GM19455 (cell line): ENCODE measurements around the gene ITGB4.
"Not testable (repeated sequence)": the region's sequence is repeated elsewhere in the genome, so short reads cannot be mapped to it uniquely, and the experiment has no call there.

ENCODE experiments used
- ATAC-seq: cut with Tn5 transposase; IDR thresholded peaks from one replicate; pipeline ENCODE4 v1.9.1; 2021; ENCODE audit not compliant: unreplicated experiment

Gene ITGB4

DNA sequence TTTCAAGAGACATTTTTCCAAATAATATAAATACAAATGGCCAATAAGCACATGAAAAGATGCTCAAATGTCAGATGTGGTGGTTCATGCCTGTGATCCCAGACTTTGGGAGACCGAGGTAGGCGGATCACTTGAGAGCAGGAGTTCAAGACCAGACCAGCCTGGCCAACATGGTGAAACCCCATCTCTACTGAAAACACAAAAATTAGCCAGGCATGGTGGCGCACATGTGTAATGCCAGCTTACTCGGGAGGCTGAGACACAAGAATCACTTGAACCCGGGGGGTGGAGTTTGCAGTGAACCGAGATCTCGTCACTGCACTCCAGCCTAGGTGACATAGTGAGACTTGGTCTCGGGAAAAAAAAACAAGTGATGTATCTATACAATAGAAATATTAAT lies 46.6 kb downstream of the ITGB4 start:
- ATAC-seq, result no peak

DNA sequence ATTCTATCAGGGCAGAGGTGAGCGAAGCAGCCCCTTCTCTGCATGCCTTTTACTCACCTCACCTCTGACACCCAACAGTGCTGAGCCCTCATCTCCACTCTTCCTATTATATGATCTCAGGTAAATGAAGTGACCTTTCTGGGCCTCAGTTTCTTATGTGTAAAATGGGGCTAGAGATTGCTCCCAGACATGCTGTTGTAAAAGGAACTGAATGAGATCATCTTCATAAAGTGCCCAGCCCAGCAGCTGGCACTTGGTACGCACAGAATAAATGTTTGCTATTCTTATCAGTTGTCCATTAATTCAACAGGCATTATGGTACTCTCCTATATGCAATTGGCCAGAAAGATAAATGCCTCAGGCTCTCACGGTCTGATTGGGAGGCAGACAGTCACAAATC lies 48.3 kb downstream of the ITGB4 start:
- no peak for ATAC-seq

DNA sequence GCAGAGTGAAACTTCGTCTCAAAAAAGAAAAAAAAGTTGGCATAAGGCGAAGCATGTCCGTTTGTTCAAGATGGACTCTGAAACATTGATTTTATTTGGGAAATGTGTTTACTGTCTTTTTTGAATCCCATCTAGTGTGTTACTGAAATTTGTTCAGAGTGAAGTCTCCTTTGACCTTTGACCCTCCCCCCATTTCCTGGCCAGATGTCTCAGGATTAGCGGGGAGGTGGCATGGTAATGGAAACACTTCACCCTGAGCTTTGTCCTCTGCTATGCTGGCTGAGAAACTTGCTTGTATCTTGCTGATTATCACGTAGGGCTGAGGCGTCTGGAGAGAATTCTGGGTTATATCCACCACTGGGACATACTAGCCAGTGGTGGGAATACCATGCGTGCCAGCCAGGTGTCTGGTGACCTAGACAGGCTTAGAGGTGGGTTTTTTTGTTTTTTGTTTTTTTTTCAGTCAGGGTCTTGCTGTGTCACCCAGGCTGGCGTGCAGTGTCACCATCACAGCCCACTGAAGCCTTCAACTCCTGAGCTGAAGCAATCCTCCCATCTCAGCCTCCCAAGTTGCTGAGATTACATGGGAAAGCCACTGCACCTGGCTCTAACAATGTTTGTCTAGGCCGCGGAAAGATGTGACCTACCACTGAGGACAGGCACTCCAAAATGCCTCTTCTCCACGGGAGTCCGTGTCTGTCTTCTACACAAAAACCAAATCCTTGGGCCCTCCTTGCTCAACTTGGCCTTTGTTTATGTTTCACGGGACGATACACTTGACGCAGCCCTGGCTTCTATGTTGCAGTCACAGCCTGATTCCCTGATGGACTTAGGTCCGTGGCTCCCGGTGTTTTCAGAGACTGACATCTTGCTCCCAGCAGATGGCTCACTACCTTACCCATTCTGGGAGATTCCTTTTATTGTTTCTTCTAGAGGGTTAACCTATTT lies 50.3 kb downstream of the ITGB4 start:
- no peak for ATAC-seq

DNA sequence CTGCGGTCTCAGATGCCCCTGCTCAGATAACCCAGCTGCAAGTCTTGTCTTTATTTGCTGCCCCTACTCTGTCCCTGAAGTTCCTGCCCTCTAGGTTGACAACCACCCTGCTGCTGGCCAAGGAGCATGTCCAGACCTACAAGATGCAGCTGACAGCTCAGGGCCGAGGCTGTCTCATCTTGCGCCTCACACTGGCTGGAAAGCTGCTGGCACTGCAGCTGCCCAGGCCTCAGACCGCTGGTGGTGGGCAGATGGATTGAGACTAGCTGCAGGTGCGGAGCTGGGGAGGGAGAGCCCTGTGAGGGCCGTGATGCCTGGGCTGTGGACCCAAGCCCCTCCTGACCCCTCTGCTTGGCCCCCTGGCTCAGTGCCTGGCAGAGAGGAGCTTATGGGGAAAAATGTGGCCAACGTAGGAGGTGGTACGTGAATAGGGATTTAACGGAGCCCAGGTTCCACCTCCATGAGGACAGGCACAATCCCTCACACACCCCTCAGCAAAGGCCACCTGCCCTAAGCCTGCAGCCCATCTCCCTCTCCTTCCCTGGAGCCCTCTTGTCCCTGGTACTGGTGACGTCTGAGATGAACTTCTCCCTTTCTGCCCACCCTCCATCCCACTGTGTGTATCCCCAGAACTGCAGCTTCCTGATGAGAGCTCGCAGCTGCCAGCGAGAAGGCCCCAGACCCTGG lies 52.0 kb downstream of the ITGB4 start:
- no peak for ATAC-seq

DNA sequence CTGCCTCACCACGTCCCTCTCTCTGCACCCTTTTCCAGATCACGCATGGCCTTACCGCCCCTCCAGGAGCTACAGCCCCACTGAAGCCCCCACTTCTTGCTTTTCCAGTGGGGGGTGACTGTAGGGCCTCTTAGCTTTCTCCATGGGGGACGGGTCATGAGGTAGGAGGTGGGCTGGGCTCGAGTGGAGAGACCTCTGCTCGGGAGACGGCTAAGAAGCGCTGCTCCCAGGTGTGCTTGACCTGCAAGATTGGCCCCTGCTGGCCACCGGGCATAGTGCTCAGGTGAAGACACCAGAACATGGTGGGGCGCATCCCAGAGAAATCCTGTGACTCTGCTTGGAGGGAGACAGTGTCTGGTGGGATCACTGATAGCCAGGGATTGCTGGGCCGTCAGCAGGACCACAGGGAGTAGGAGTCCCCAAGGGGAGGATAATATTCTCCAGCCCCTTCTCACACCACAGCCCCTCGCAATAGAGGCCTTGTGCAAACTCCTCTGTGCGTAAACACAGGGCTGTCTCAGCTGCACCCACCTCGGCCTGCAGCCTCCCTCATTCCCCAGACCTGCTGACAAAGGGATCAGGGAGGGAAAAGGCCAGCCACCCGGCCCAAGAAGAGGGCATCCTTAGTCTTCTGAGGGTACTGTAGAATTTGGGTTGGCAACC lies 52.7 kb downstream of the ITGB4 start:
- no peak for ATAC-seq

DNA sequence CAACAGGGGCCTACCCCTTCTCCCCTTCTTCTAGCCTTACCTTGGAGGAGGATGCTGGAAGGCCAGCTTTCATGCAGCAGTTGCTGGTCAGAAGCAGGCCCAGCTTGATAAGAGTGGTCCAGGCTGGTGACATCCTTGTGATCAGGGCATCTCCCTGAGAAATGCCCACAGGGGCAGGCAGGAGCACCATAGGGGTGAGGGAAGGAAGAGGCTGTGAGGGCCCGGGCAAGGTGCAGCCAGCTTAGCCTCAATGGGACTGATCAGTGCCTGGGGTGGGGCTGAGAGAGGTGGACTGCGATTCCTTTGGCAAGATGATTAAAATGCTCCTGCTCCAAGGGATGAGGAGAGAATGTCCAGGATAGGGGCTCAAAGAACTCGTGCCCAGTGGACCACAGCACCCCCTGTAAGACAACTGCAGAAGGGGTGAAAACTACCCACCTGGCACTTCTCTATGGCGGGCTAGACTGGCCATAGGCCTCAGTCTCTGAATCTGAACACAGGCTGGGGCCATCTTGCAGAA lies 53.3 kb downstream of the ITGB4 start:
- no peak for ATAC-seq

DNA sequence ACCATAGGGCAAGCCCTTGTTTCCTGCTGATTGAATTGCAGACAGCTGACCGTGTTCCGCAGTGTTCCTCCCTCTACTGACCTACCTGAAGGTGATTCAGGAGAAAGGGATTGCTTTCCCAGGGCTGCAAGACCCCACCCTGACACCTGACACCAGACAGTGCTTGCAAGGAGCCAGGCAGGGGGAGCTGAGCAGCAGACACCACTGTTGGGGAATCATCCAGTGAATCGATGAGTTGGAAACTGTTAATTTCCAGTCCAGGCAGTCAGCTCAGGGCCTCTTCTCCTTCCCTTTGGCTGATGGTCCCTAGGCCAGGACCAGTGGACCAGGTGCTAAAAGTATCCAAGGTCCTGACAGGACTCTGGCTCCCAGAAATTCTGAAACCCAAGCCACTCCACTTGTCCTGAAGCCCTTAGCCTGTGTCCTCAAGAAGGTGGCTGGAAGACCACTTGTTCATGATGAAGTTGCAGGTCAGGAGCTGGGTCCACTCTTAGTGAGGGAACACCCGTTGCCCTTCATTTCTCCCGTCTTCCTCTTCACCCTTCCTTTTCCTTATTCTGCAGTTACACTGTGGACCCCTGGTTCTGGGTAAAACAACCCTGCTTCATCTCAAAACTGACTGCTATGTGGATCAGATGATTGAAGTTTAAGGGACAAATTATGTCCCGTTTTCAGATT lies 53.9 kb downstream of the ITGB4 start:
- ATAC-seq, result no peak

DNA sequence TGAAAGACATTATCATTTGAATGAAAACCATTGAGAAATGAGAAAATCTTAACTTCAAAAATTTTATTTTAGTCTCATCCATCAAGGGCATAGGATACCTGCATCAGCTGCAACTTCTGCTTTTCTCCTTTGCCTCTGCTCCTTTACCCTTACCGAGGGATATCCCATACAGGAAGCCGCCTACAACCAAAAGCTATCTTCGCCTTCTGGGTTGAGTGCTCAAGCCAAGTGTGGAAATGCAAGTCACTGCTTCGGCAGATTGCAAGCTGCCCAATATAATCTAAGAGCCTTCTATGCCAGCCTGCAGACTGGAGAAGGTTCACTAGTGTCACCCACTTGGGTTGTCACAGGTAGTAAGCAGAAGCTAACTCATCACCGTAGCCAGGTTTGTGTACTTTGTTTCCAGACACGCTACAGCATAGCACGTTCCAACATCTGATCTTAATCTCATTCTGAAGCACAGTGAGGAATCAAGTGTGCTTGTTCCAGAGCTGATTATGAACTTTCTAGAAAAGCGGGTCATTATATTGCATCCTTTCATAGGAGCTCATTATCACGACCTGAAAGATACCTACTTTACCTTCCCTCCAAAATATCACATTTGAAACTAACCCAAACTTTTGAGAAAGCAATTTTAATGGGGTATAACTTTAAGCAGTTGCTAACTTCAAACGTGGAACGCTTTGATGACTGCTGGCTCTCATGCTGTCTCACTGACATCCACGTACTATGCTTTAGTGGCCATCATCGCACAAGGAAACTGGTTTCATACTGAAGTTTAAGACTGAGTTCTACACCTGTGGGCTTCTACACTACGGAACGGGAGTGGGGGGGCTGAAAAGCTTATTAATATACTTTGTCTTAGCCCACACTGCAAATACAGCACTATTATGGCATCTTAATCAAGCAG lies 55.4 kb downstream of the ITGB4 start:
- no peak for ATAC-seq

DNA sequence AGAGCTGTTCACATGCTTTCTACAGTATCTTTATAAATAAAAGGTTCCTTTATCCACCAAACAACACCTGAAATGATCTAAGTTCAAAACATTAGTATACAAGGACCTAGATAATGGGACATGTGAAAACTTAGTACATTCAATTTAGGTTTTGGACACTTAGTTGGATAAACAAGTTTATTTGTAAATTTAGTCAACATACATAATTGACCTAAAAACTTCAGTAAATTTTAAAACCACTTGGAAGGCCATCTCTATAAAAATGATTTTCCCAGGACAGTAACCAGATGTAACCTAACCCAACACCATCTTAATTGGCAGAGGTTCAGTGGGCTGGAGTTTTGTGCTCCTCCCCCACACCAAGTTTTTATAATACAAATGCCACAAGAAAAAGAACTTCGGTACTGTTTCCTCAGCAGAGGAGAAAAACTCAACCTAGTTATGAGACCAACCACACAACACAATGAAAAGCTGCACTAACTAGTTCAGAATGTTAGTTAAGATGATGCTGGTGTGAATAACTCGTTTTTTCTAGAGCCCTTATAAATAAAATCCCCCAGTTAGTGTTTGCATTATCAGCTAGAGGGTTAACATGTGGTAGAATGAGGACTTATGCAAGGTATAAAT lies 56.1 kb downstream of the ITGB4 start:
- ATAC-seq, result no peak

DNA sequence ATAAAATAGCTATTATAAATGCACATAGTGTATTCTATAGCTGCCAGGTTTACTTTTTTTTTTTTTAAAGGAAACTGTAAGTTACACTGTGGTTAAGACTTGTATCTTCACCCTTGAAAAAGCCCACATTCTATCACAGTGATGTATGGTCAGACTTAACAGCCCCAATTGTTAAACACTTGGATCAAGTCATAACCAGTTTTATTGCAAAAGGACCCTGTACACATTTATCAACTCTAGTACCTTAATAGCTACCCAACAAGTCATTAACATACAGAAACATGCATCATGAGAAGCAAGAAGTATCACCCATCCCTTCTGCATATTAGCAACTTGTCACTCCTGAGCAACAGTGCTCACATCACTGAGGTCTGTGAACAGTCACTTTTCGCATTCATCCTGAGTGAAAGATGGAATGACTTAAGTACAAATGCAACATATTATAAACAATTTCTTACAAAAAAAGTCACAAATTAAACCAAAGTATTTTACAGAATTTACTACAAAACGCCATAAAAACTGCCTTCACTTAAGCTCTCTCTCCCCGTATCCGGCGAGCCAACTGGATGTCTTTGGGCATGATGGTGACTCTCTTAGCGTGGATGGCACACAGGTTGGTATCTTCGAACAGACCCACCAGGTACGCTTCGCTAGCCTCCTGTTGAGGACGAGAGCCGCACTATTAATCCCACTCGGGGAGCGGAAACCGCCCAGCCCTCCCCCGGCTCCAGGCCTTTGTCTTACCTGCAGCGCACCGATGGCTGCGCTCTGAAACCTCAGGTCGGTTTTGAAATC lies 57.0 kb downstream of the ITGB4 start:
- ATAC-seq, result not testable (repeated sequence)

DNA sequence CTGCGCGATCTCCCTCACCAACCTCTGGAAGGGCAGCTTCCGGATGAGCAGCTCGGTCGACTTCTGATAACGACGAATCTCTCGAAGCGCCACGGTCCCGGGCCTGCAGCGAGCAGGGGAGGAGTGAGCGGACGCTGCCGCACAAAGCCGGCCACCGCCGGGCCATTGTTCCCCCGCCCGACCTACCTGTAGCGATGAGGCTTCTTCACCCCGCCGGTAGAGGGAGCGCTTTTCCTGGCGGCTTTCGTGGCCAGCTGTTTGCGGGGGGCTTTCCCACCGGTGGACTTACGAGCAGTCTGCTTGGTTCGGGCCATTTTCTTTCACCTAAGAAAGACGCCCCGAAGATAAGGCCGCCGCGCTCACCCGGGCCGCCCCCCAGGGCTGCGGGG lies 57.6 kb downstream of the ITGB4 start:
- peak; percentile 8 for ATAC-seq

DNA sequence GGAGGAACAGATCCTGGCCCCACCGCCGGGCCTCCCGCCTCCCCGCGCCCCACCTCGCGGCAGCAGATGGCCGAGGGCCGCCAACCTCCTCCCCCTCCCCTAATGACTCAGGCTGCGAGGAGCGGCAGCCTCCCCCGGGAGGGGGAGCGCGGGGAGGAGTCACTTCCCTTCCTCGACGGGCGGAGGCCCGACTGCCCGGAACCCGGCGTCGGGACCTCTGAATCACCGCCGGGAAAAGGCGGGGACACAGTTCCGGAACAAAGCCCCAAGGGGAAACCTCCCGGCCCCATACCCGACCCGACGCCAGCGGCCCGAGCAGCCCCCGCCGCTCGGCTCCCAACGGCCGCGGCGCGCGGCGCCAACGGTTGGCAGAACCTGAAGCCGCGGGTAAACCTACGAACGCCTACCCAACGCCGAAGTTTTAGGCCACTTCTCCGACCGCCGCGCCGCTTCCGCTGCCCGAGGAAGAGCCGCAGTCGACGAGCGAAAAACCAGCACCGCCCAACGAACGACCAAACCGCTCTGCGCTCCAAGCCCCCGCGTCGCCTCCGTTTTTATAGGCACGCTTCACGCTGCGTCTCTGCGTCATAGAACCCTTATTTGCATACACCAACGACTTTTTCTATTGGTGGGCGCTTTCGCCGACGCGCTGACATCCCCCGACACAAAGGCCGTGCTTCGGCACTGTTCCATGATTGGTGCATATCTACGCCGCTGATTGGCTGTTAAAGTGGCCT lies 58.2 kb downstream of the ITGB4 start:
- peak; percentile 61 for ATAC-seq

DNA sequence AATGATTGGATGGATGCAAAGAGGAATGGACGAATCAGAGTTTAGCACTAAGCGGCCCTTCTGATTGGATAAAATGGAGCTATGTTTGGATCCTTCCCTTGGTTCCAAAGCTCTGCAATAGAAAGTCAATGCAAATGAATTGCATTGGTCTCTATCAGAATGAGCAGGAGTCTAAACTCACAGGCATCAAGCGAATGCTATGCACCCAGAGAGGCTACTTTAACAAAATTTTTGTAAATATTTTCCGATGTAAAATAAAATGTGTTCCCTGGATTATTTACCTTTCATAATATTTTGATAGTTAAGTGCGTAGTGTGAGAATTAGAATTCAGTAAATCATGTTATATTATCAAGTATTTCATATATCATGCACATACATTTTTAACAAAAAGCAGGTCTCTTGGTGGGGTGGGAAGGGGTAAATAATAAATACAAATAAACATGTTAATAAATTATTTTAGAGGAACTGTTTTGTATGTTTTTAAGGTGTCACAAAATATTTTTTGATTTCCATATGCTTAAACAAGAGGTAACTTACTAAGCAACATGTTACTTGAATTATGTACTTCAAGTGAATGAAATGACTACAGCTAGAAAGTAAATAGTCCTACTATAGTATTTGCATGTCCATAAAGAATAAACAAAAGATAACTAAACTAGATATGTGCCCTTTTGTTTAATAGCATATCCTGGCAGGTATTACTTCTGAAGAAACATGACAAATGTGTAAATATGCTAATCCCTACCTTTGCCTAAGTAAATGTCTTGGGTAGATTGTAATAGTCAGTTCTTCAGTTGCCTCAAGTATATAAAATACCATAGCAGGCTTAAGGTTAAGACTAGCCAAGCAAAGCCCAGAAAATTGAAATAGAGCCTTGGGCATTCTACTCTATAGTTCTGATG lies 59.0 kb downstream of the ITGB4 start:
- no peak for ATAC-seq

DNA sequence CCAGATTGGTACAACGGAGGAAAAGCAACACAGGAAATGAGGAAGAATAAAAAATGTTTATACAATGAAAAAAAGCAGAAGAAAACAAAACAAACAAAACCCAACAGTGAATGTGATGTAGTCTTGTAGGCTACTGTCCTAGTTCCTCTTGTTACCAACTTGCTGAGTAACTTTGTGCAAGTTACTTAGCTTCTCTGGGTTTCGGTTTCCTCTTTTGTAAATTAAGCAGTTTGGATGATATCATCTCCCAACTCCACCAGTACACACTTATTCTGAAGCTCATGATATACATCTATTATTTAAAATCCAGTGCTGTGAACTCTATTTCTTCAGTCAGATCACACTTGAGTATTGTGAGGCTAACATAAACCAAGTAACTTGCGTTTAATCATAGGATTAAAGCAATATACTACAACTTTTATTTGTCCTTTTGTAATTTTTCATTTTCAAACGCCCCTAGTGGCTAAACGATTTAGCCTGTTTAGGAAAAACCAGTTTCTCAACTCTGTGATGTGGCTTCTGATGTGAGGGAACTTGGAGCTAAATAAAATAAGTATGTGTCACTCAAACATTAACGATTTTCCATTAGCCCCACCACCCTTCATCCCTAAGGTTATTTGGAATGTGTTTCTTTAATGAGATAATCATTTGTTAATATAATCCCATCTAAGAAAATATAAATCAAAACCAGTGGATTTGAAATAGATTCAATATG lies 62.0 kb downstream of the ITGB4 start:
- ATAC-seq, result no peak

DNA sequence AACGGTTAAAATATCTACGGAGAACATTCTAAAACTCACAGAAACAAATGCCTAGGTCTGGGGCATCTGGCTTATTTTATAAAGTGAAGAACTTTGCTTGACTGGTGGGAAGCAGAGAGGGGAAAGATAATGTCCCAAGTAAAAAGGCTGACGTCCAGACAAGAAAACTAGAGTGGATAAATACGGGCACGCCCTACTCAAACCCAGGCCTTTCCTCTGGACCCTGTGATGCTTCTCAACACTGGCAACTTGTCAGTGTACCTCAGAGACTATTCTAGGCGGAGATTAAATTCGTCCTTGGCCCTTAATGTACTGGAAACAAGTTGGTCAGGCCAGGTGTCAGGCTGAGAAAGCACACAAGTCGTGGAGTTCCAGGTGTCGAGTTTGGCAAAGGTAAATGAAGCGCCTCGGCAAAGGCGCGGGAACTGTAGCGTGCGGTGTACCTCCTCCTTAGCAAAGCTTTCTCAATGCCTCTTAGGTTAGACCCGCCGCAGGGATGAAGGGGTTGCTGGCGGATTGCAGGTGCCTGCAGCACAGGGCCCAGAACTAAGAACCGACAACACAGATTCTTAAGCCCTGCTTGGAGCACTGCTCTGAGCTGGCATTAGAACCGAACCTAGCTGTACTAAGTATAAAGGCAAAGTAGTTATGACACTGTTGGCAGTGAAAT lies 62.7 kb downstream of the ITGB4 start:
- ATAC-seq, result peak; percentile 3

DNA sequence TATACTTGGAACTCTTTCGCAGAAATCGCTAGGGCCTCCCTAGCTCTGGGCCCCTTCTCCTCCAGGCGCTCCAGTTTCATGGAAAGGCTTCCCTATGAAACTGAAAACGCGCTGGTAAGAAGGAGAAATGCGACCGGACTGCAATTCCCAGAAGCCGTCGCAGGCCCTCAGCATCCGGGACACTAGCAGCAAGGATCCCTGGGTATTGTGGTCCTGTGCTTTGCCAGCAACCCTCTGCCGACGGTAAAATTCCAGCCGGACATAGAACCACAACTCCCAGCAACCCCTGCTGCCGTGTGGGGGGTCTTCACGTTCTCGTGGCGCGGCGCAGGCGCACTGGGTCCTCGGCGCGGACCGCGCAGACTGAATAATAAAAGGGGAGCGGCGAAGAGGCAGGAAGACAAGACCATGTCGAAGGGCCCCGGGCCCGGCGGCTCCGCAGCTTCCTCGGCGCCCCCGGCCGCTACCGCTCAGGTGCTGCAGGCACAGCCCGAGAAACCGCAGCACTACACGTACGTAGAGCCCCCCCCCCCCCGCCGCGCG lies 63.3 kb downstream of the ITGB4 start, which contains the start of gene UNK:
Gene UNK, plus strand, starts transcription at position 334 of the 543 bp plus-strand sequence. Its CDS starts 75 bp downstream, at position 409.
- ATAC-seq, result peak; percentile 59
